ENCODE measurements around the gene C6orf15.
A peak's percentile ranks its signal among the peaks of the same experiment; 100 is the strongest.

The C6orf15 gene

DNA sequence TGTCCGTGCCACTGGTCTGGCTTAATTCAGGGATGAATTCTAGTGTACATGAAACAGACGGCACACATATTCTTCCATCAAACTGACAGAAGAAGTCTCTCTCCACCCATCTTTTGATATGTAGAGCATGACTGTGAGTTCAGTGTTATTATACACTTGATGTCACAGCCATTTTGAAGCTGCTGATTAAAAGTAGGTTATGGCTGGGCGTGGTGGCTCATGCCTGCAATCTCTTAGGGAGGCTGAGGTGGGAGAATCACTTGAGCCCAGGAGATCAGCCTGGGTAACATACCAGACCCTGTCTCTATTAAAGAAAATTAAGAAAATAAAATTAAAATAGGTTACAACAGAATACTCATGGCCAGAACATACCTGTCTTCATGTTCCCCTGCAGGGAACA lies 20.7 kb downstream of the C6orf15 start:
- no peak overlapping the region for H3K4me3 ChIP-seq (ENCODE audit: low read length)
- no peak for DNase-seq (ENCODE audit: low read depth)
- TF ChIP-seq, protein P1, sequence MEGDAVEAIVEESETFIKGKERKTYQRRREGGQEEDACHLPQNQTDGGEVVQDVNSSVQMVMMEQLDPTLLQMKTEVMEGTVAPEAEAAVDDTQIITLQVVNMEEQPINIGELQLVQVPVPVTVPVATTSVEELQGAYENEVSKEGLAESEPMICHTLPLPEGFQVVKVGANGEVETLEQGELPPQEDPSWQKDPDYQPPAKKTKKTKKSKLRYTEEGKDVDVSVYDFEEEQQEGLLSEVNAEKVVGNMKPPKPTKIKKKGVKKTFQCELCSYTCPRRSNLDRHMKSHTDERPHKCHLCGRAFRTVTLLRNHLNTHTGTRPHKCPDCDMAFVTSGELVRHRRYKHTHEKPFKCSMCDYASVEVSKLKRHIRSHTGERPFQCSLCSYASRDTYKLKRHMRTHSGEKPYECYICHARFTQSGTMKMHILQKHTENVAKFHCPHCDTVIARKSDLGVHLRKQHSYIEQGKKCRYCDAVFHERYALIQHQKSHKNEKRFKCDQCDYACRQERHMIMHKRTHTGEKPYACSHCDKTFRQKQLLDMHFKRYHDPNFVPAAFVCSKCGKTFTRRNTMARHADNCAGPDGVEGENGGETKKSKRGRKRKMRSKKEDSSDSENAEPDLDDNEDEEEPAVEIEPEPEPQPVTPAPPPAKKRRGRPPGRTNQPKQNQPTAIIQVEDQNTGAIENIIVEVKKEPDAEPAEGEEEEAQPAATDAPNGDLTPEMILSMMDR (conservative IDR thresholded peaks at IDR 0.05; ENCODE audit: low read length): no peak

DNA sequence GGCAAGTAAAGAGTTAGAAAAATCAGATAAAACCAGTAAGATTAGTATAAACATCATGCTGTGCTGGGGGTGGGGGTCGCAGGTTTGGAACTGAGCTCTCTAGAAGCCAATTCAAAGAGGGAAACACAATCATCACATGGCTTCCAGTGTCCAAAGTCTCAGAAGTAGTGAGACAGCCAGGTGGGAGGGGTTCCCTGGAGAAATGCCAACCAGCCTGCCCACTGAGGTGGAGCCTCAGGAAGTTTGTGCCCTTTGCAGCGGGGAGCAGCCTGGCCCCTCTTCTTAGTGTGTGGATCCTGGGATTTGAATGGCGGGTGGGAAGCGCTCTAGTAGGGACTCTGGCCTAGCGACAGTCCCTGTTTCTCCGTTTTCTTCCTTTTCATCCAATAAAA lies 21.4 kb downstream of the C6orf15 start:
- TF ChIP-seq, protein P1 (conservative IDR thresholded peaks at IDR 0.05; ENCODE audit: low read length): no peak
- H3K4me3 ChIP-seq (ENCODE audit: low read length): no peak overlapping the region
- no peak for DNase-seq (ENCODE audit: low read depth)

DNA sequence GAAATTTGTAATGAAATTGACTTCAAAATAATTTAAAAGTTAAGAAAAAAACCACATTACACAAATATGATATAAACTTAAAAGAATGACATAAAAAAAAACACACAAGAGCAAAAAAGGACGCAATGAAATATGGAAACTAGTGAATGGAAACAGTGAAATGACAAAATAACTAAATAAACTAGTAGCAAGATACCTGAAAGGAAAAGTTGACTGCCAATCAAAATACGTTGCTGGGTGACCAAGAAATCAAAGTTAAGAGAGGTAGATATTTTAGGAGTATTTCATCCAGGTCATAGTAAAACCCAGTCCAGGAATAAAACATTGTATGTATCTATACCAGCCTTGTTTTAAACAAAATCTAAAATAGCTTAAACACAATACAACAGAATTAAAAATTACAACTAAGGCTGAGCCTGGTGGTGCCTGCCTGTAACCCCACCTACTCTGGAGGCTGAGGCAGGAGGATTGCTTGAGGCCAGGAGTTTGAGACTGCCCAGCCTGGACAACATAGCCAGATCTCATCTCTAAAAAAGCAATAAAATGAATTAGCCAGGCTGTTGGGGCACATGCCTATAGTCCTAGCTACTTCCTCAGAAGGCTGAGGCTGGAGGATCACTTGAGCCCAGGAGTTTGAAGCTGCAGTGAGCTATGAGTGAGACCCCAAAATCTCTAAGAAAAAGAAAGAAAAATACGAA lies 22.0 kb downstream of the C6orf15 start:
- TF ChIP-seq, protein P1 (conservative IDR thresholded peaks at IDR 0.05; ENCODE audit: low read length): no peak
- no peak overlapping the region for H3K4me3 ChIP-seq (ENCODE audit: low read length)
- DNase-seq (ENCODE audit: low read depth): no peak

DNA sequence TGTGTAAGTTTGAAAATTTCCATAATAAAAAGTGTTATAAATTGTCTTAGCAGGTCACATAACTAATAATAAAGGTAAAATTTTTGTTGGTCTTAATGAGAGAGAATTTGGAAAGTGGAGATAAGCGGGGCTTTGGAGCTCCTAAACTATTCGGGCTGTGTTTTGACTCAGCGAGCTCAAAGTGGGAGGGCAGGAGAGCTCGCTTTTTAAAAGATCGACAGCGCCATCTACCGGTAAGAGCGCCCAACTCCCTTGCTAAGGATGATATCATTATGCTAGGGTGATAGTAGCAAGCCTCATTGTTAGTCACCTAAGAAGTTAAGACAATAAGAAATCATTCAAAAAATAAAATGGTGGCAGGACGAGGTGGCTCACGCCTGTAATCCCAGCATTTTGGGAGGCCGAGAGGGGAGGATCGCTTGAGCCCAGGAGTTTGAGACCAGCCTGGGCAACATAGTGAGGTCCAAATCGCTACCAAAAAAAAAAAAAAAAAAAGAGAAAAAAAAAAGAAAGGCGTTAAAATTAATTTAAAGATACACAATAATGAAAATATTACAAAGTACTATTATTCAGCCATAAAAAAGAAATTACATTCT lies 24.8 kb downstream of the C6orf15 start:
- DNase-seq (ENCODE audit: low read depth): peak; percentile 81
- TF ChIP-seq, protein P1 (conservative IDR thresholded peaks at IDR 0.05; ENCODE audit: low read length): peak; percentile 78
- no peak overlapping the region for H3K4me3 ChIP-seq (ENCODE audit: low read length)

DNA sequence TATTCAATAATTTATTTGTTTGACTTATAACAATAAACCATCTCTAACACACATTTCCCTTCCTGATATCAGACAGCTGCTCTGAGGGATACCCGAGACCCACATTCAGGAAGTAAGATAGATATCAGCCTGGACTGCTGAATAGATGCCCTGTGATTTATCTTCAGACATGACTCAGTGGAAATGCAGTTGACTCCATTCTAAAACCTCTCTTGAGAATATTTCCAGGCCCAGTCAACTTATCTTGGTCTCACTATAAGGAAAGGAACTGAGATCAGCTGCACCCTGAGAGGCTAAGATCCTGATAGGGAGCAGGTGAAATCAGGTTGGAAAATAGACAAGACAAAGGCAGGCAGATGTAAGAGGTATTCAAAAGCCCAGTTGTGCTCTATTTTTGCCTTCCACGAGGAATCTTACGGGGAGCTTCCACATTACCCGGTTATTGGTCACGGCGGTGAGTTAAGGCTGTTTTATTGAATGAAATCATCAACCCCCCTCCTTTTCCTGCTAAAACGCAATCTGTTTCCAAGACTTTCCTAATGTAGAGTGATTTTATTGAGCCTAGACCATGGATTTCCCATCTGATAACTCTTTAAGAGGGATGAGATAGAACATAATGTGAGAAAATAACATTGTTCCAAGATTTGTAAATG lies 25.5 kb downstream of the C6orf15 start:
- DNase-seq (ENCODE audit: low read depth): peak; percentile 49
- H3K4me3 ChIP-seq (ENCODE audit: low read length): no peak overlapping the region
- TF ChIP-seq, protein P1 (conservative IDR thresholded peaks at IDR 0.05; ENCODE audit: low read length): no peak

DNA sequence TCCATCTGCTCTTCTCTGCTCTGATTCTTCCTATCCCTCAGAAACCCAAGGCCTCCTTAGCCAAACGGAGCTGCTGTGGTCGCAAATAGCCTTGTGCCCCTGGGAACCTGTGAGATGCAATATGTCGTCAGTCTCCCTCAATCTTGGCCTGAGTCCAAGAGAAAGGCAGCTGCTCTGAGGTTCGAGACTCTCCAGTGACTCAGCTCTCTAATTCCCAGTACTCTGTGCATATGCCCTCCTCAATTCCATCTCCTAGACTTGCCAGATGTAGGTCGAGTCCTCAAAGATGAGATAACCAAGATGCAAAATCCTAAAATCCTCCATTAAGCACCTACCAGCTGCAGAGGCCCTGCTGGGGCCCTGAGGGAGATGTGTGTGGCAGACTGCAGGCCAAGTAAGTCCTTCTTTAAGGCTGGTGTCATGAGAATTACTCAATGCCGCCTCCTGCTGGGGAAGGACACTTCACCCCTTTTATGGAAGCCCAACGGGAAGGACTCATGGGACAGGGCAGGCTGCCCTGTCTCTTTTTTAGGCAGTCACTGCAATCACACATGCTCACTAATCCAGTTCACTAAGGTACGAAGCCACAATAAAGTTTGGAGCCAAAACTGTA lies 28.5 kb downstream of the C6orf15 start:
- TF ChIP-seq, protein P1 (conservative IDR thresholded peaks at IDR 0.05; ENCODE audit: low read length): peak; percentile 44
- H3K4me3 ChIP-seq (ENCODE audit: low read length): no peak overlapping the region
- DNase-seq (ENCODE audit: low read depth): peak; percentile 74
